Caco-2 (cell line): Measurements from ENCODE around the gene RRAD. TPM values are rescaled to one million over a fixed set of nuclear protein-coding genes. Genes with fewer than 3 reads are reported as not detected.

Source experiments
- BruUV-seq: library from RNA; stranded (reverse); fragments of 400-500 nt; replicated peaks from 2 replicates; lab custom pipeline; 2021; lab: Mats Ljungman, UMichigan
- CTCF ChIA-PET: fragments of 300-600 bp; sonication (Branson Sonifier 250); formaldehyde crosslinking; loops from one replicate; lab custom pipeline; 2022; ENCODE audit warnings: antibody characterized with exemption; lab: Charles Lee
- POLR2A ChIA-PET: fragments of 300-600 bp; sonication (Branson Sonifier 250); formaldehyde crosslinking; loops from one replicate; lab custom pipeline; 2022; ENCODE audit warnings: antibody characterized with exemption; lab: Charles Lee
- DNase-seq, 2 experiments: peaks; one replicate each; pipeline versions ENCODE4 v3.0.0 to v3.0.0-alpha.2; 2020 to 2022
- H3K27me3 ChIP-seq: replicated peaks from 2 replicates; pipeline ENCODE4 v1.6.0; 2011; ENCODE audit warnings: low read length; ENCODE audit not compliant: control insufficient read depth, insufficient read depth
- H3K36me3 ChIP-seq: 2 replicates; pipeline ENCODE4 v1.5.1; 2011; ENCODE audit warnings: low read length; ENCODE audit not compliant: control insufficient read depth, insufficient read depth
- H3K4me1 ChIP-seq: fragments of 250-450 bp; sonication (Bioruptor Pico); 2 replicates; pipeline ENCODE4 v1.5.1; 2020; ENCODE audit warnings: mild to moderate bottlenecking
- H3K4me3 ChIP-seq: 2 replicates; pipeline ENCODE4 v1.5.1; 2011; ENCODE audit warnings: low read depth, mild to moderate bottlenecking, control low read depth, low read length
- H3K9me3 ChIP-seq: fragments of 250-450 bp; sonication (Bioruptor Pico); 2 replicates; pipeline ENCODE4 v1.5.1; 2020; ENCODE audit warnings: mild to moderate bottlenecking, moderate library complexity
- H3K27ac Mint-ChIP-seq: one replicate; pipeline ENCODE4 v1.8.0; 2022; ENCODE audit warnings: mixed read lengths; ENCODE audit not compliant: unreplicated experiment
- H3K27me3 Mint-ChIP-seq: one replicate; pipeline ENCODE4 v1.8.0; 2022; ENCODE audit warnings: mixed read lengths; ENCODE audit not compliant: insufficient read depth, unreplicated experiment
- H3K36me3 Mint-ChIP-seq: one replicate; pipeline ENCODE4 v1.8.0; 2022; ENCODE audit warnings: mild to moderate bottlenecking, mixed read lengths; ENCODE audit not compliant: insufficient read depth, unreplicated experiment
- H3K4me1 Mint-ChIP-seq: one replicate; pipeline ENCODE4 v1.8.0; 2022; ENCODE audit warnings: low read depth, mixed read lengths; ENCODE audit not compliant: unreplicated experiment
- H3K4me3 Mint-ChIP-seq: one replicate; pipeline ENCODE4 v1.8.0; 2022; ENCODE audit warnings: mild to moderate bottlenecking, moderate library complexity, mixed read lengths; ENCODE audit not compliant: unreplicated experiment
- H3K9me3 Mint-ChIP-seq: one replicate; pipeline ENCODE4 v1.8.0; 2022; ENCODE audit warnings: mixed read lengths; ENCODE audit not compliant: unreplicated experiment
- intact Hi-C: fragments of 100-400 bp; cut with micrococcal nuclease; formaldehyde crosslinking; loops from one replicate; pipeline ENCODE4 v1.10.0; 2022; ENCODE audit not compliant: unreplicated experiment
- total RNA-seq: library from RNA; stranded (reverse); gene quantifications from 2 replicates; pipeline ENCODE4 v1.2.3, GENCODE V29; 2022
- TF ChIP-seq, protein P1 (sequence below), 2 experiments: fragments of 200-600 bp in 1 of 2; IDR thresholded peaks; 1 replicate in 1 of 2; 2 replicates in 1 of 2; pipeline versions ENCODE4 v1.5.1 to v1.8.0; 2011 to 2022; ENCODE audit warnings: antibody characterized with exemption in 1 of 2, control low read depth in 1 of 2, inconsistent platforms in 1 of 2, low read depth in 1 of 2, low read length in 1 of 2, mild to moderate bottlenecking in 1 of 2, moderate library complexity in 1 of 2; ENCODE audit not compliant: insufficient read depth in 1 of 2, severe bottlenecking in 1 of 2, unreplicated experiment in 1 of 2

The RRAD gene
- total RNA-seq, 1 experiment from 2014 or later: 1.1 TPM

DNA sequence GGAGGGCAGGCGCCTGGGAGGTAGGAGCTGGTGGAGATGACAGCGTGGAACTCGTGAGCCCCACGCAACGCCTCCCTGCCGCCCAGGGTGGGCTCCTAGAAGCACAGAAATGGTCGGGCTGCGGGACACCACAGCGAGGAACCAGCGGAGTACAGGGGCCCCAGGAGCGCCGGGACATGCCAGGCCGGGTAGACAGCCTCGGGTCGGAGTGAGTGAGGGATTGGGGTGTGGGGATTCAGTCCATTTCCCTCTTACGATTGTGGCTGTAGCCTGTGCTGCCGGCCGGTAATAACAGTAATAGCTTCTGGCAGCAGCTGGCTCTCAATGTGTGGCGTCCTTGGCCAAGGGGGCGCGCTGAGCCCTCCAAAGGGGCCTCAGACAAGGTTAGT is 23.5 kb upstream of the RRAD start:
- CTCF ChIA-PET: interaction anchor here (1.1 kb wide), 1 partner anchor 57 kb away, joined by 7 read pairs; no protein-coding TSS in a partner anchor

DNA sequence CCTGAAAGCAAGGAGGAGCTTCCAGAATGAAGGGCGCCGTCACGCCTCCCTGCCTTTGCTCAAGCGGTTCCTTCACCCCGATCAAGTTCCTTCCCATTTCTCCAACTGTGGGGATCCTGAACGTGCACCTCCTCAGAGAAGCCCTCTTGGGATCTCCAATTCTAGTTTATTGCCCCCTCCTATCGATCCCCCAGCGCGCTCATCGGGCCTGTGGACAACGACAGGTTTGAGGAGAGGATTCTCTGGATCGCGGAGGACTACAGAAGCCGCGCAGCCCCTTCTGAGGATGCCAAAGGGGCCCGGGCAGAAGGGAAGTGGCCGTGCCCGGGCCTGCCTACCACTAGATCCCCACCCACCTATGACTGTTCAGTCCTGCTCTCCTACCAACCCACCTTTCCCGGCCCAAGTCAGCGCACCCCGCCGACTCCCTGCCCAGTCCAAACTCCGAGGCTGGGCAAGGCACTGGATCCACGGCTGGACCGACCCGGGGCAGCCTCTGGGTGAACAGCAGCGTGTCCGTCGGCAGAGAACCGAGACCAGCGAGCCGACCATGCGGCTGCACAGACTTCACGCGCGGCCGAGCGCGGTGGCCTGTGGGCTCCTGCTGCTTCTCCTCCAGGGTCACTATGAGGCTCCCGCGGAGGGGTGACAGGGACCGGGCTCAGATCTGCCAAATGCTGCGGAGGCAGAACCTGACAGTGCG is 22.9 kb upstream of the RRAD start:
- no peak overlapping the region for H3K4me3 Mint-ChIP-seq
- H3K9me3 Mint-ChIP-seq: peaks cover 7% of the 10 kb centered on the region
- no peaks in the 10 kb centered on the region for H3K27me3 Mint-ChIP-seq
- ChIA-PET POLR2A (no interaction called here), CTCF (interaction anchor here (0.7 to 1.1 kb wide), 2 partner anchors 54 to 56 kb away, joined by 3 to 7 read pairs; no protein-coding TSS in a partner anchor)
- Histone ChIP-seq H3K9me3 (no peaks in the 10 kb centered on the region), H3K36me3 (no peaks in the 10 kb centered on the region; the same call in 1 of the 2 replicates), H3K4me1 (peaks cover 6% of the 10 kb centered on the region), H3K27me3 (no peaks in the 10 kb centered on the region), H3K4me3 (no peak overlapping the region)
- DNase-seq: no peak
- H3K4me1 Mint-ChIP-seq: no peaks in the 10 kb centered on the region
- peaks cover 3% of the 10 kb centered on the region for H3K36me3 Mint-ChIP-seq
- peak overlapping the region; percentile 48 for H3K27ac Mint-ChIP-seq
- BruUV-seq: no TSS peak
- intact Hi-C loops: no loop called here
- TF ChIP-seq, protein P1, sequence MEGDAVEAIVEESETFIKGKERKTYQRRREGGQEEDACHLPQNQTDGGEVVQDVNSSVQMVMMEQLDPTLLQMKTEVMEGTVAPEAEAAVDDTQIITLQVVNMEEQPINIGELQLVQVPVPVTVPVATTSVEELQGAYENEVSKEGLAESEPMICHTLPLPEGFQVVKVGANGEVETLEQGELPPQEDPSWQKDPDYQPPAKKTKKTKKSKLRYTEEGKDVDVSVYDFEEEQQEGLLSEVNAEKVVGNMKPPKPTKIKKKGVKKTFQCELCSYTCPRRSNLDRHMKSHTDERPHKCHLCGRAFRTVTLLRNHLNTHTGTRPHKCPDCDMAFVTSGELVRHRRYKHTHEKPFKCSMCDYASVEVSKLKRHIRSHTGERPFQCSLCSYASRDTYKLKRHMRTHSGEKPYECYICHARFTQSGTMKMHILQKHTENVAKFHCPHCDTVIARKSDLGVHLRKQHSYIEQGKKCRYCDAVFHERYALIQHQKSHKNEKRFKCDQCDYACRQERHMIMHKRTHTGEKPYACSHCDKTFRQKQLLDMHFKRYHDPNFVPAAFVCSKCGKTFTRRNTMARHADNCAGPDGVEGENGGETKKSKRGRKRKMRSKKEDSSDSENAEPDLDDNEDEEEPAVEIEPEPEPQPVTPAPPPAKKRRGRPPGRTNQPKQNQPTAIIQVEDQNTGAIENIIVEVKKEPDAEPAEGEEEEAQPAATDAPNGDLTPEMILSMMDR (IDR thresholded peaks at IDR 0.05; ENCODE audit: insufficient read depth in 1 of 2, low read depth in 1 of 2, low read length in 1 of 2, severe bottlenecking in 1 of 2, unreplicated experiment in 1 of 2): no peak

More for the DNA sequence above, 23.5 kb upstream of the RRAD start:
- Mint-ChIP-seq H3K27ac (no peak overlapping the region), H3K36me3 (no peaks in the 10 kb centered on the region), H3K4me1 (peaks cover 4% of the 10 kb centered on the region), H3K9me3 (peaks cover 7% of the 10 kb centered on the region), H3K27me3 (no peaks in the 10 kb centered on the region), H3K4me3 (no peak overlapping the region)
- BruUV-seq: no TSS peak
- Histone ChIP-seq H3K9me3 (no peaks in the 10 kb centered on the region), H3K36me3 (no peaks in the 10 kb centered on the region; the same call in 1 of the 2 replicates), H3K27me3 (no peaks in the 10 kb centered on the region), H3K4me3 (no peak overlapping the region), H3K4me1 (peaks cover 12% of the 10 kb centered on the region)
- DNase-seq: no peak
- TF ChIP-seq, protein P1 (IDR thresholded peaks at IDR 0.05; ENCODE audit: insufficient read depth in 1 of 2, low read depth in 1 of 2, low read length in 1 of 2, severe bottlenecking in 1 of 2, unreplicated experiment in 1 of 2): no peak
- POLR2A ChIA-PET: no interaction called here
- intact Hi-C loops: no loop called here

DNA sequence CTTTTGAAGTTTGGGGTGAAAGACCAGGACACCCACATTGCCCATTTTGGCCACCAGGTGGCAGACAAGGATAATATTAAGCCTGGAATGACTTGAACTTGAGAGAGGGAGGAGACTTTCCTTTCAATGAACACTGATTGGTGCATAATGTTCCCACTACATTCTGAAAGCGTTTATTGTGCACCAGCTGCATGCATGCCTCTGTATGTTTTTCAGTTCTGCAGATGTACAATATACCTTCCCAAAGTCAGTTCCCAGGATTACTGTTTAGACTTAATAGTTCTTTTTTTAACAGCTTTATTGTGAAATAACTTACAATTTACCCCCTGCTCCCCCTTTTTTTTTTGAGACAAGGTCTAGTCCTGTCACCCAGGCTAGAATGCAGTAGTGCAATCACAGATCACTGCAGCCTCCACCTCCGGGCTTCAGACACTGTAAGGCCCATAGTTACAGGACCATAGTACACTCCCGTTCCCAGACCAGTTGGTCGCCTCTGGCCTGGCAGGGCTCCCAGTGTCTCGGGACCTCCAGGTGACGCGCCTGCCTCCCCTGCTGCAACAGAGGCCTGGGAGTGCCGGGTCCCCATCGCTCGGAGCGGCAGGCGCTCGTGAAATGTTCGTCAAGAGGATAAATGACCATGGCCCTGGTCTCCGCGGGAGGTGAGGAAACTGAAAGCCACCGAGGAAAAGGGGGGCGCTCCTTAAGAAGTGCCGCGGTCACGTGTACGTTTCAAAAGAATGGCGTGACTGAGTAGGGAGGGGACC is 22.1 kb upstream of the RRAD start:
- Mint-ChIP-seq H3K4me1 (no peaks in the 10 kb centered on the region), H3K4me3 (peak overlapping the region; percentile 40), H3K9me3 (peaks cover 7% of the 10 kb centered on the region), H3K36me3 (peaks cover 11% of the 10 kb centered on the region), H3K27ac (peak overlapping the region; percentile 48), H3K27me3 (no peaks in the 10 kb centered on the region)
- DNase-seq: peak; percentile 81 to 87
- intact Hi-C loops: loop anchor here (1.0 to 2.0 kb wide), 4 partner anchors 52 to 237 kb away; partner anchors contain the start of genes FBXL8 and TRADD
- no TSS peak for BruUV-seq
- H3K36me3 ChIP-seq: no peaks in the 10 kb centered on the region; the same call in 1 of the 2 replicates
- H3K9me3 ChIP-seq: no peaks in the 10 kb centered on the region
- TF ChIP-seq, protein P1 (IDR thresholded peaks at IDR 0.05; ENCODE audit: insufficient read depth in 1 of 2, low read depth in 1 of 2, low read length in 1 of 2, severe bottlenecking in 1 of 2, unreplicated experiment in 1 of 2): peak; percentile 82 to 87
- no peaks in the 10 kb centered on the region for H3K4me1 ChIP-seq
- no peaks in the 10 kb centered on the region for H3K27me3 ChIP-seq
- POLR2A ChIA-PET: no interaction called here
- CTCF ChIA-PET: interaction anchor here (0.5 to 0.7 kb wide), 3 partner anchors 47 to 581 kb away, joined by 3 to 4 read pairs (median 3); partner anchors contain the start of gene RIPOR1
- H3K4me3 ChIP-seq: no peak overlapping the region
